Activated naive CD4-positive, alpha-beta T cell treated with anti-CD3 and anti-CD28 coated beads, Interleukin-2, amount 50 U/mL, for 16 hours (primary cell): ENCODE results near the gene DSG2.
"Not testable (repeated sequence)": the region's sequence is repeated elsewhere in the genome, so short reads cannot be mapped to it uniquely, and the experiment has no call there.

Source experiments
- DNase-seq: peaks from one replicate; pipeline ENCODE4 v3.0.0-alpha.2; 2020

DSG2 gene

DNA sequence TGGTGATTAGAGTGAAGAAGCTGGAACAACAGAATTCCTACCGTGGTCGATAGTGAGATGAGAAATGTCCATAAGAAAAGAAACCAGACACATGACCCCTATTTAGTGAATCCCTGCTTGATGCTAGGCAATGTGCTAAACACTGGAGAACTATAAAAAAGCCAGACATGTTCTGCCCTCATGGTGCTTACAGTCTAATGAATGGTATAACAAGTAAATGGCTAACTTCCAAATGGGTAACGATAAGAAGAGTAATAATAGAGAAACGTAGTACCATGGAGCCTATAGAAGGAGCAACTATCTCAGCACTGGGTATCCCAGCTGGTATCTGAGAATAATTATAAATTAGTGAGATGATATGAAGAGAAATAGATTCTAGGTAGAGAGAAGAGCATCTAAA is 5.0 kb downstream of the DSG2 start:
- DNase-seq = no peak

DNA sequence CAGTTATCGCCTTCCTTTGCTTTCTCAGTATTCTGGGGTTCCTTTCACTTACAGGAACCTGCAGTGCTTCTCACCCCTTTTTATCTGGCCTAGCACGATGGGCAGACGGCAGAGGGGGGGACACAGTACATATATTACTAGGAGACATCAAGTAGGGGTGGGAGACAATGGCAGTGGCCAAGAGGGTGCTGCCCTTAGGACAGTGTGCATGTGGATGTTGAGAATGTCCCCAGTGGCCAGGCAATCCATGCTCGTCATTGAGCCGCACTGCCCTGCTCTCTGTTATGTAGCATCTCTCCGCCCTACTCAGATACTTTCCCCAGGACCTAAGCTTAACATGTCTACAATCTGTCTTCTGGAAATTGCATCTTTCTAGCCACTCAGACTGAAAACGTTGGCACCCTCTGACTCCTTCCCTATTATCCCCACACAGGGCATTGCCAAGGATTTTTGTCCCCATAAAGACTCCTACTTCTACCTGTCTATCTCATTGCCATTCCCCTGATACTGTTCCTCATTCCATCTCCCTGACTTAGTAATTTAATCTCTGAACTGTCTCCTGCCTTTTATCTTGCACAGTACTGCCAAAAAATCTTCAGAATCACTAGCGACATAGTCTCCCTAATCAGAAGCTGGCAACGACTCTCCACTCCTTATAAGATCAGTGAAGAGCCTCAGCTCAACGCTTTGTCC is 6.6 kb downstream of the DSG2 start:
- no peak for DNase-seq

DNA sequence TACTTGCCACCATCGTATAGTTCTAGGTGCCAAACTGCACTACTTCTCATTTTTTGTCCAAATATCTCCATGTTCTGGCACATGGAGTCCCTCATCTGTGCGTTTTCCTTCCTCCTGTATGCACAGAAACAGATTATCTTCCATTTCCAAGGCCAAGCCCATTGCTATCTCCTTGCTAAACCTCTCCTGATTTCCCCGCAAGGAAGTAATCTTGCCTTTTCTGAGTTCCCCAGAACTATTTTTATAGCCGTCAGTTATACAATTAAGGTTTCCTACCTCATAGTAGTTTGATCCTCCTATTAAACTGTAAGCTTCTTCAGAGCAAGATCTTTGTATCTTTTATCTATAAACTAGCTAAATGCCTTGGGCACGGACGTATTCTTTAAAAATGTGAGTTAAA is 7.2 kb downstream of the DSG2 start:
- DNase-seq = no peak

DNA sequence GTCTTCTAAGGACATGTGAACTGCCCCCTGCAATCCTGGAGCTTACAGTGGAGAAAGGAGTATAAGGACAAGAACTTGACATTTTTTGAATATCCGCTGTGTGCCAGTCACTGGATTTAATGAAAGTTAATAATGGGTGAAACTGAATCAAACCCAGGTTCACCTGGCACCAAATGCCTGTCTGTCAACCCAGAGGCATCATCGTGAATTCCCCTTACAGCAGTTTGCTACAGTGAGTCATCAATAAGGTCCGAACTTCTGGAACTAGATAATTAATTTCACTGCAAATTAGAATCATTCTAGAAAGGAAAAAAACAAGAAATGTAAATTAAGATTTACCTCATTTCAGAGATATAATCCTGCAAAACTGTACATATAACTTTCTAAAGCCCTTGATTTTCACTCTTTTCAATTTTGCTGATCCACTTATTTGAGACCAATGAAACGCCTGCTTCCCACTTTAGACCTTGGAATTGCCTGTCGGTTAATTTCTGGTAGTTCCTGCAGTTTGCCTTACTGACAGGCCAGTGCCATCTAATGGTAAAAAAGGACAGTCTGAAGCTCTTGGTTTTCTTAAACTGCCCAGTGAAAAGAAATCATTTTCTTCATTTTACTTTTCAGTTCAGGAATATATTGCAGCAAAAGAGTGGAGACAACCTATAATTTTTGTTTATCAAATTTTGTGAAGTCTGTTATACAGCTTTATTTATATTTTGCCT is 8.2 kb downstream of the DSG2 start:
- no peak for DNase-seq

DNA sequence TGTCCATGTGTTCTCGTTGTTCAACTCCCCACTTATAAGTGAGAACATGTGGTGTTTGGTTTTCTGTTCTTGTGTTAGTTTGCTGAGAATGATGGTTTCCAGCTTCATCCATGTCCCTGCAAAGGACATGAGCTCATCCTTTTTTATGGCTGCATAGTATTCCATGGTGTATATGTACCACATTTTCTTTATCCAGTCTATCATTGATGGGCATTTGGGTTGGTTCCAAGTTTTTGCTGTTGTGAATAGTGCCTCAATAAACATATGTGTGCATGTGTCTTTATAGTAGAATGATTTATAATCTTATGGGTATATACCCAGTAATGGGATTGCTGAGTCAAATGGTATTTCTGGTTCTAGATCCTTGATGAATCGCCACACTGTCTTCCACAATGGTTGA is 9.1 kb downstream of the DSG2 start:
- DNase-seq = not testable (repeated sequence)

DNA sequence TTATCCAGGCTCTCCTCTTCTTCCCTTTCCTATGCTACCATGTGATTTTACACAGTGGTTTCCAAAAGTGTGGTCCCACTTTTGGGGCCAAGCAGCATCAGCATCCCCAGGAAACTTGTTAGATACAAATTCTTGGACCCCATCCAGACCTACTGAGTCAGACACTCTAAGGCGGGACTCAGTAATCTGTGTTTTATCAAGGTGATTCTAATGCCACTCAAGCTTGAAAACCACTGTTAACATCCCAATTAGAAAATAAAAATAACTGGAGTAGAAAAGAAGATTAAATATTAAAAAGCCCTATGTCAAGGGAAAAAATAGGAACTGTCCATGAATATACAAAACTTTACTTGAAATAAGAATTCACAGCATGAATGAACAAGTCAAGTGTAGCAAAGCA is 10.8 kb downstream of the DSG2 start:
- no peak for DNase-seq

- DNase-seq = no peak
Observed at GRCh38 chr18:31509571-31509970, 11.6 kb downstream of the DSG2 start.

- no peak for DNase-seq
Observed at GRCh38 chr18:31510319-31510718, 12.3 kb downstream of the DSG2 start.

- DNase-seq = no peak
Observed at GRCh38 chr18:31511098-31511497, 13.1 kb downstream of the DSG2 start.

- no peak for DNase-seq
Observed at GRCh38 chr18:31512203-31512764, 14.3 kb downstream of the DSG2 start.

DNA sequence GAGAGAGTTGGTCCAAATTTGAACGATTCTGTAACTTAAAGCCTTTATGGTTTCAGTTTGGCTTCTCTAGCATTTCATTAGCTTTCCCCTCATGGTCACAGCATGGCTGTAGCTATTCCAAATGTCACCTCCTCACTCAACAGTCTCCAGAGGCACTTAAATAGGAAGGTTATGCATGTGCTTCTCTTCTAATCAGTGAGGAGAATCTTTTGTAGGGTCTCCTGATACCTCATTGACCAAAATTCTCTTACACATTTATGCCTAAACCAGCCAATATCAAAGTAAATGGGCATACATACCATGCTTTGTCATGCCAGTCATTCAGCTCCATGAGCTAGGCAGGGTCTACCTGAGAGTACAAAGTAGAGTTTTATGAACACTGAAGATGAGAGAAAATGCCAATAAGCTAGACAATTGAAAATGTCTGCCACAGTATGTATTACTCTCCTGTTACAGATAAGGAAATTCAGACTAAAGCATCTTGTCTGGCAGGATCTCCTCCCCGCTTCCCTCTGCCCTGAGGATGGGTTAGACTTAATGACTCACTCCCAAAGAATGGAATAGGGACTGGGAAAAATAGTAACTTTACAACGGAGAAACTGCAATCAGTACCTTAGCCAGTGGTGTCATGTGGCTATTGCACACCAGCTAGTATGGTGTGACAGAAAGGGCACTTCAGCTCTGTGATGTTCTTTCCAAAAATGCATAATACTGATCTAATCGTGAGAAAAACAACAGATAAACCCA is 15.4 kb downstream of the DSG2 start:
- DNase-seq = no peak

- DNase-seq = no peak
Observed at GRCh38 chr18:31516437-31516836, 18.5 kb downstream of the DSG2 start.

GRCh38 chr18:31526374-31526773 is 28.4 kb downstream of the DSG2 start:
- no peak for DNase-seq

DNA sequence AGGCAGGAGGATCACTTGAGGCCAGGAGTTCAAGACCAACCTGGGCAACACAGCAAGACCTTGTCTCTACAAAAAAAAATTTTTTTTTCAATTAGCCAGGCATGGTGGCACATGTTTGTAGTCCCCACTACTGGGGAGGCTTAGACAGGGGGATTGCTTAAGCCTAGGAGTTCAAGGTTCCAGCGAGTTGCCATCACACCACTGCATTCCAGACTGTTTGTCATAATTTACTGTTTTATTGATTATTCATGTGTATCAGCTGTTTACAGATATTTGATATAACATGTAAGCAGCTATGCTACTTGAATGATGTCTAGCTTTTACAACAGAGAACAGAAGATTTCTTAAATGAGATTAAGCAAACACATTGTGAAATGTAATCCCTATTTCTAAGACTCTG is 35.3 kb downstream of the DSG2 start:
- no peak for DNase-seq

- no peak for DNase-seq
Observed at GRCh38 chr18:31538837-31539236, 40.9 kb downstream of the DSG2 start.

GRCh38 chr18:31546476-31546875 is 48.5 kb downstream of the DSG2 start:
- no peak for DNase-seq

DNA sequence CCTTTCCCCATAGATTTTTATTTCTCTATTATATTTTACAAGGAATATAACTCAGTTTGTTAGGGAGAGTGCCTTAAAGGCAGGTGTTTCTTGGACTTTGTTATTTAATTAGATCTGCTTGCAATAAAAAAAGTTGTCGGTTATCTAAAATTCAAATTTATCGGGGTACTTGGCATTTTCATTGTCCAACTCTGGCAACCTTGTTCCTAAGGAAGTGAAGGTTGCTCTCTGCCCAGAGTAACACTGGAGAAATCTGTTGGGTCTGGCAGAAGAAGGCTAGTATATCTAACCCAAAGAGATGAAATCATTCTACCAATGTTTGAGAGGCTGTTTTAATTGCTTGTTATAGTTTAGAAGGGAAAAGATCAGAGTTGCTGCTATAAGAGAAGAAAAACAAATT is 50.9 kb downstream of the DSG2 start:
- DNase-seq = no peak

GRCh38 chr18:31549416-31549815 is 51.4 kb downstream of the DSG2 start:
- DNase-seq = no peak

- DNase-seq = no peak
Observed at GRCh38 chr18:31551883-31552282, 53.9 kb downstream of the DSG2 start.

GRCh38 chr18:31553800-31554199 is 55.8 kb downstream of the DSG2 start:
- DNase-seq = no peak

DNA sequence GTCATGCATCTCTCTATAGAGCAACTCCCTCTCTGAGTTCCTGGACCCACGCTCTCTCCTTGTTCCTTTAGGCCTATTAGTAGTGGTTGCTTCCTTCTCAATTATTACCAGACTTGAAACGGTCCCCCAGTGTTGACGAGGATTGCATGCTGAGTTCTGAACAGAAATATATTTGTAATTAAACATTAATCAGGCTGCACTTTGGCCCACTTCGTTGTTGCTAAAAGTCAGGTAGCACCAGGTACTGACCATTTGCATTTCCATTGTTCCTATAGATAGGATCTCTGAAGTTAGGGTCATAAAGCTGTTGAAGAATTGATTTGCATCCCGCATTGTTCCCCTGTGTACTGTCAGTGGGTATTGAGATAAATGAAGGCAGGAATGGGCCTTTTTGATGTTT is 56.8 kb downstream of the DSG2 start:
- DNase-seq = no peak

DNA sequence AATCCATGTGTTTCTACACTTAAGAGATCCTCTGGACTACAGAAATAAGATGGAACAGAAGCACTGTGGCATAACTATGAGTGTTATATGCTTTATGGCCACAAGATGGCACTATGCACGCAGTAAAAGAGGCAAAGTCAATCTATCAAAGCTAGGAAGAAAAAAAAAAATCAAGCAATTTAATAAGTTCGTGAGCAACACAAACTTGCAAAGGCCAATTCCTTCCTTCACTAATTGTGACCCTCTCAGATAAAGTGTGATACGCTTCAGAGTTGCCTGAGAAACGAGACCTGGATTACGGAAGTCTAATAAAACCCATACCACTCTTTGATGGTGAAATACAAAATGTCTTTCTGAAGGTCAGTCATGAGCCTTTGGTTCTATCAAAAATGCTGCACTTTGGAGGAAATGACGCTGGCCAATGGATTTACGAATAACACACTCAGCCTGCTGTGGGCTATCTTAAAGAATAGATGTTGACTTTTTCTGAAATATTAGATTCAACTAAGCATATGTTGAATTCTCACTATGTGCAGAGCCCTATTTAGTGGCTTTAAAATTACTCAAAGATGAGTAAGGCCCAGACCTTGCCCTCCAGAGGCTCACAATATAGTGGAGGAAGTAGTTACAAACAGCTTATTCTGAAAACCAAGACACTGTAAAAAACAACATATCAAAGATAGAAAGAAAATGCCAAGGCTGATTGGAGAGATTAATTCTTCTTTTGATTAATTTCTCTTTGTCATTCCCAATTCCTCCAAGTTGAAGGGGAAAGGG is 58.2 kb downstream of the DSG2 start:
- DNase-seq = no peak

DNA sequence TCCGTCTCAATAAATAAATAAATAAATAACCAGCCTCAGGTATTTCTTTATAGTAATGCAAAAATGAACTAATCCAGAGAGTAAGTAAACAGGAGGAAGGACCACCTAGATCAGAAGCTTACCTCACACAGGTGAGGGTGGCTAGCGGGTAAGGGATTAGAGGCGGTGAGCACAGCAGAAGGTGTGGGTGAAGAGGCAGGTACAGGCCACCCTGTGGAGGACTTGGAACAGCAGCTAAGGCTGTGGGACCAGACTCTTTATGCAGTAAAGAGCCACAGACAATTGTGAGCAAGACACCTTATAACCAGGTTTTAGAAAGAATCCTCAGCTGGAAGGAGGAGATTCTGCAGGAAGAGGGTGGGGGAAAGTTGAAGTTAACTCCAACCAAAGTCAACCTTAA is 59.5 kb downstream of the DSG2 start:
- DNase-seq = no peak
